COLO829 (cell line): ENCODE data around the gene NR3C2.

Experiments used
- DNase-seq: peaks from one replicate; pipeline ENCODE4 v3.0.0; 2012; ENCODE audit warnings: low spot score

NR3C2 gene

GRCh38 chr4:148261848-148262247, 180.4 kb downstream of the NR3C2 start:
- no peak for DNase-seq

- no peak for DNase-seq
Observed at GRCh38 chr4:148259841-148260240, 182.4 kb downstream of the NR3C2 start.

GRCh38 chr4:148258535-148258934, 183.7 kb downstream of the NR3C2 start:
- DNase-seq = no peak

- no peak for DNase-seq
Observed at GRCh38 chr4:148255344-148255720, 186.9 kb downstream of the NR3C2 start.

GRCh38 chr4:148254621-148255343, 187.4 kb downstream of the NR3C2 start:
- DNase-seq = no peak

- no peak for DNase-seq
Observed at GRCh38 chr4:148253768-148254167, 188.4 kb downstream of the NR3C2 start.

- DNase-seq = no peak
Observed at GRCh38 chr4:148248824-148249223, 193.4 kb downstream of the NR3C2 start.

GRCh38 chr4:148245015-148245414, 197.2 kb downstream of the NR3C2 start:
- no peak for DNase-seq

GRCh38 chr4:148243837-148244236, 198.4 kb downstream of the NR3C2 start:
- no peak for DNase-seq

GRCh38 chr4:148240241-148240640, 202.0 kb downstream of the NR3C2 start:
- no peak for DNase-seq

GRCh38 chr4:148239494-148239985, 202.7 kb downstream of the NR3C2 start:
- no peak for DNase-seq

- DNase-seq = no peak
Observed at GRCh38 chr4:148238811-148239493, 203.3 kb downstream of the NR3C2 start.

GRCh38 chr4:148238086-148238485, 204.1 kb downstream of the NR3C2 start:
- DNase-seq = no peak

GRCh38 chr4:148235809-148236208, 206.4 kb downstream of the NR3C2 start:
- no peak for DNase-seq

- no peak for DNase-seq
Observed at GRCh38 chr4:148229798-148230197, 212.4 kb downstream of the NR3C2 start.

GRCh38 chr4:148229028-148229427, 213.2 kb downstream of the NR3C2 start:
- no peak for DNase-seq

GRCh38 chr4:148227147-148227546, 215.1 kb downstream of the NR3C2 start:
- no peak for DNase-seq

- no peak for DNase-seq
Observed at GRCh38 chr4:148226341-148226740, 215.9 kb downstream of the NR3C2 start.

GRCh38 chr4:148225639-148226038, 216.6 kb downstream of the NR3C2 start:
- DNase-seq = no peak

- no peak for DNase-seq
Observed at GRCh38 chr4:148224476-148224875, 217.7 kb downstream of the NR3C2 start.

GRCh38 chr4:148222991-148223660, 219.1 kb downstream of the NR3C2 start:
- no peak for DNase-seq

- DNase-seq = no peak
Observed at GRCh38 chr4:148216866-148217814, 225.1 kb downstream of the NR3C2 start.
